Smooth muscle cell (in vitro differentiated cells): ENCODE measurements around the gene RAB10. TPM values are rescaled to one million over a fixed set of nuclear protein-coding genes. Genes with fewer than 3 reads are reported as not detected.

Source experiments
- DNase-seq: peaks from one replicate; lab custom pipeline; 2025; ENCODE audit not compliant: unreplicated experiment; lab: John Stamatoyannopoulos, UW
- H2AFZ ChIP-seq: fragments of 200-600 bp; sonication (generic); 2 replicates; pipeline ENCODE4 v1.6.0; 2016; ENCODE audit warnings: antibody characterized with exemption, low read depth, mild to moderate bottlenecking
- H3F3A ChIP-seq: fragments of 200-600 bp; sonication (generic); 2 replicates; pipeline ENCODE4 v1.6.0; 2017; ENCODE audit warnings: antibody characterized with exemption, low read depth
- H3K27ac ChIP-seq: fragments of 200-600 bp; sonication (generic); 2 replicates; pipeline ENCODE4 v1.5.1; 2016; ENCODE audit warnings: low read depth, mild to moderate bottlenecking
- H3K27me3 ChIP-seq: fragments of 200-600 bp; sonication (generic); 2 replicates; pipeline ENCODE4 v1.6.1; 2016; ENCODE audit warnings: low read depth, mild to moderate bottlenecking
- H3K36me3 ChIP-seq: fragments of 200-600 bp; sonication (generic); 2 replicates; pipeline ENCODE4 v1.5.1; 2016; ENCODE audit warnings: low read depth
- H3K4me1 ChIP-seq: fragments of 200-600 bp; sonication (generic); 2 replicates; pipeline ENCODE4 v1.5.1; 2016; ENCODE audit warnings: low read depth
- H3K4me2 ChIP-seq: fragments of 200-600 bp; sonication (generic); 2 replicates; pipeline ENCODE4 v1.6.0; 2016; ENCODE audit warnings: mild to moderate bottlenecking
- H3K4me3 ChIP-seq: fragments of 200-600 bp; sonication (generic); 2 replicates; pipeline ENCODE4 v1.5.1; 2016; ENCODE audit warnings: mild to moderate bottlenecking
- H3K79me2 ChIP-seq: fragments of 200-600 bp; sonication (generic); 2 replicates; pipeline ENCODE4 v1.6.0; 2016; ENCODE audit warnings: low read depth, mild to moderate bottlenecking
- H3K9ac ChIP-seq: fragments of 200-600 bp; sonication (generic); 2 replicates; pipeline ENCODE4 v1.6.0; 2016; ENCODE audit warnings: low read depth
- H3K9me3 ChIP-seq: fragments of 200-600 bp; sonication (generic); replicated peaks from 2 replicates; pipeline ENCODE4 v1.5.1; 2016; ENCODE audit warnings: low read depth
- H4K20me1 ChIP-seq: fragments of 200-600 bp; sonication (generic); 2 replicates; pipeline ENCODE4 v1.6.0; 2016; ENCODE audit warnings: low read depth
- WGBS: methylation state at CpG from one replicate; pipeline ENCODE4 v1.1.7; 2016; ENCODE audit warnings: low lambda C conversion rate; 5-methylcytosine and 5-hydroxymethylcytosine counted together
- polyA plus RNA-seq: library from polyadenylated mRNA; unstranded; fragments of >200 nt; fragmentation: Nextera tagmentation; extraction: Ambion mirVana; gene quantifications from 2 replicates; pipeline ENCODE4 v1.2.1, GENCODE V29; 2016
- total RNA-seq: library from RNA; depleted of rRNA; stranded (reverse); fragments of >200 nt; gene quantifications from 2 replicates; pipeline ENCODE4 v1.2.3, GENCODE V29; 2014
- TF ChIP-seq, protein P1 (sequence below): fragments of 200-600 bp; sonication (generic); IDR thresholded peaks from 2 replicates; pipeline ENCODE4 v1.5.1; 2017; ENCODE audit warnings: borderline replicate concordance, mild to moderate bottlenecking, antibody characterized with exemption; ENCODE audit not compliant: insufficient read depth, poor library complexity, severe bottlenecking

RAB10 gene
- total and polyA plus RNA-seq, 2 experiments from 2014 or later = 101 to 149 TPM

DNA sequence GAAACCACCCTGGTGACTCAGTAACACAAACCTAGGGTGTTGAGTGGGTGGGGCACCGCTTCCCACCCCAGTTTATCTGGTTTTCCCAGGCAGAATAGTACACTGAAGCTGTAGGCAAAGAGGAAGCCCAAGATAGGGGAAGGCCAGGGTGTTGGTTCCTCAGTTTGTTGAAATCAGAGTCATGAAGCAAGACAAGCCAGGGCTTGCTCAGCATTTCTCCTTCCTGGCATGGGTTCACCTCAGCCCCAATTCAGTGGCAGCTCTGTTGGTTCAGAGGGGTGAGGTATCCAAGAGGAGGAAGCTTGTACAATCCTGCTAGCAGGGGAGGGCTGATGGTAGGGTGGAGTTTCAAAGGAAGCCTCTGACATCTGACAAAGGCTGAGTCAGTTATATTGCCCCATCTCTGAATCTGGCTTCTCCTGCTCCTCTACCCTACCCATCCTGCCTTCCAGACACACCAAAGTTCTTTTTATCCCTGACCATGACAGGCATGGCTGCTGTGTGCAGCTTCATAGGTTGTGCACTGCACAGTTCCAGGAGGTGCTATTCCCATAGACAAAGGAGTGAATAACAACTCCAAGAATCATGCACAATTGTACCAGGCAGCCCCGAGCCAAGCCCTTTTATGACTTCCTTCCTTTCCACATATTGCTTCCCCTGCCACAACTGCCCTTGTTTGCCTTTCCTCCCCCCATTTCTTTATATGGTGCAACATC, 24.9 kb upstream of the RAB10 start:
- WGBS = 64% methylated on average over 2 of the region's 2 CpGs
- Histone ChIP-seq H2AFZ (peak overlapping the region; percentile 29), H3K27ac (peak overlapping the region; percentile 61), H3K4me2 (no peak overlapping the region), H3K9ac (no peak overlapping the region), H3K4me1 (peaks cover 15% of the 10 kb centered on the region), H4K20me1 (no peaks in the 10 kb centered on the region), H3K27me3 (no peaks in the 10 kb centered on the region), H3K79me2 (no peaks in the 10 kb centered on the region), H3K4me3 (no peak overlapping the region), H3F3A (peaks cover 4% of the 10 kb centered on the region), H3K36me3 (no peaks in the 10 kb centered on the region), H3K9me3 (no peaks in the 10 kb centered on the region)
- no peak for DNase-seq
- TF ChIP-seq, protein P1, sequence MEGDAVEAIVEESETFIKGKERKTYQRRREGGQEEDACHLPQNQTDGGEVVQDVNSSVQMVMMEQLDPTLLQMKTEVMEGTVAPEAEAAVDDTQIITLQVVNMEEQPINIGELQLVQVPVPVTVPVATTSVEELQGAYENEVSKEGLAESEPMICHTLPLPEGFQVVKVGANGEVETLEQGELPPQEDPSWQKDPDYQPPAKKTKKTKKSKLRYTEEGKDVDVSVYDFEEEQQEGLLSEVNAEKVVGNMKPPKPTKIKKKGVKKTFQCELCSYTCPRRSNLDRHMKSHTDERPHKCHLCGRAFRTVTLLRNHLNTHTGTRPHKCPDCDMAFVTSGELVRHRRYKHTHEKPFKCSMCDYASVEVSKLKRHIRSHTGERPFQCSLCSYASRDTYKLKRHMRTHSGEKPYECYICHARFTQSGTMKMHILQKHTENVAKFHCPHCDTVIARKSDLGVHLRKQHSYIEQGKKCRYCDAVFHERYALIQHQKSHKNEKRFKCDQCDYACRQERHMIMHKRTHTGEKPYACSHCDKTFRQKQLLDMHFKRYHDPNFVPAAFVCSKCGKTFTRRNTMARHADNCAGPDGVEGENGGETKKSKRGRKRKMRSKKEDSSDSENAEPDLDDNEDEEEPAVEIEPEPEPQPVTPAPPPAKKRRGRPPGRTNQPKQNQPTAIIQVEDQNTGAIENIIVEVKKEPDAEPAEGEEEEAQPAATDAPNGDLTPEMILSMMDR = no peak

DNA sequence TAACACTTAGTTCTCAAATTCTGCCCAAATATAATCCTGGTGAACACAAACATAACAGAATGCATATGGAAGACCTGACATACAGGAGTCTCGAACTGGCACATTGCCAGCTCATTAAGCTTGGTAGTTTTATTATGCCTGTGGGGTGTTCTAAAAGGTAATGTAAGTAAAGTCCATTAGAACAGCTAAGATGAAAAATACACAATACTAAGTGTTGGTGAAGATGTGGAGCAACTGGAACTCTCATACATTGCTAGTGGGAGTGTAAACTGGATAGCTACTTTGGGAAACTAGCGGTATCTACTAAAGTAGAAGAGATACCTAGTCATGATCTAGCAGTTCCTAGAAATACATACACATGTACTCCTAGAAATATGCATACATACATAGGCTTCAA, 24.3 kb upstream of the RAB10 start:
- Histone ChIP-seq H3K4me2 (no peak overlapping the region), H4K20me1 (no peaks in the 10 kb centered on the region), H3K9me3 (no peaks in the 10 kb centered on the region), H3K36me3 (no peaks in the 10 kb centered on the region), H2AFZ (no peak overlapping the region), H3K9ac (no peak overlapping the region), H3K4me1 (peaks cover 15% of the 10 kb centered on the region), H3K27me3 (no peaks in the 10 kb centered on the region), H3K27ac (peak overlapping the region; percentile 61), H3F3A (peaks cover 4% of the 10 kb centered on the region), H3K4me3 (no peak overlapping the region), H3K79me2 (no peaks in the 10 kb centered on the region)
- TF ChIP-seq, protein P1 = no peak
- 94% methylated on average over 2 of the region's 2 CpGs for WGBS
- no peak for DNase-seq

DNA sequence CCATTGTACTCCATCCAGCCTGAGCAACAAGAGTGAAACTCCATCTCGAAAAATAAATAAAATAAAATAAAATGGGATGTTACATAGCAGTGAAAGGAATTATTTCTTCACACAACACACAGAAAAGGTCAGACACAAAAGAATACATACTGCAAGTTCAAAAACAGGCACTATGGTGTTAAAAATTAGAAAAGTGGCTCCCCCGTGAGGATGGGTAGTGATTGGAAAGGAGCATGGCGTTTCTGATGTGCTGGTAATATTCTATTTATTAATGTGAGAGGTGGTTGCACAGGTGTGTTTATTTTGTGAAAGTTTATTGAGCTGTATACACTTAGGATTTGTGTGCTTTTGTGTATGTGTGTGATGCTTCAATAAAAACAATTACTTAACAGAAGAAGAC, 22.9 kb upstream of the RAB10 start:
- H3F3A ChIP-seq = peaks cover 4% of the 10 kb centered on the region
- no peaks in the 10 kb centered on the region for H3K36me3 ChIP-seq
- H3K9ac ChIP-seq = no peak overlapping the region
- peaks cover 15% of the 10 kb centered on the region for H3K4me1 ChIP-seq
- no peaks in the 10 kb centered on the region for H3K27me3 ChIP-seq
- DNase-seq = no peak
- no peak overlapping the region for H3K4me3 ChIP-seq
- TF ChIP-seq, protein P1 = no peak
- H3K79me2 ChIP-seq = no peaks in the 10 kb centered on the region
- 90% methylated on average over 3 of the region's 3 CpGs for WGBS
- H3K9me3 ChIP-seq = no peaks in the 10 kb centered on the region
- no peak overlapping the region for H2AFZ ChIP-seq
- no peak overlapping the region for H3K4me2 ChIP-seq
- peak overlapping the region; percentile 79 for H3K27ac ChIP-seq
- H4K20me1 ChIP-seq = no peaks in the 10 kb centered on the region

DNA sequence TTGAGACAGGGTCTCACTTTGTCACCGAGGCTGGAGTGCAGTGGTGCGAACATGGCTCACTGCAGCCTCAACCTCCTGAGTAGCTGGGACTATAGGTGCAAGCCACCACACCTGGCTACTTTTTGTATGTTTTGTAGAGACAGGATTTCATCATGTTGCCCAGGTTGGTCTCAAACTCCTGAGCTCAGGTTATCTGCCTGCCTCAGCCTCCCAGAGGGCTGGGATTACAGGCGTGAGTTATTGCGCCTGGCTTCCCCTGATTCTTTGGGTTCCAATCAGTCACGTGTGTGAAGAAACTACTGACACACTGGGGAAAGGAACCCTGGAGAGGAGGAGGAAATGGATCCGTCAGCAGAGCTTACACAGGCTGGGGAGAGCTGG, 22.3 kb upstream of the RAB10 start:
- no peak for DNase-seq
- WGBS = 61% methylated on average over 6 of the region's 6 CpGs

More for the DNA sequence above, 22.3 kb upstream of the RAB10 start:
- Histone ChIP-seq H3K9ac (no peak overlapping the region), H3K36me3 (no peaks in the 10 kb centered on the region), H2AFZ (no peak overlapping the region), H3F3A (peaks cover 4% of the 10 kb centered on the region), H3K4me3 (no peak overlapping the region), H3K9me3 (no peaks in the 10 kb centered on the region), H3K4me2 (peak overlapping the region; percentile 60), H3K79me2 (no peaks in the 10 kb centered on the region), H3K27me3 (no peaks in the 10 kb centered on the region), H3K4me1 (peaks cover 15% of the 10 kb centered on the region), H4K20me1 (no peaks in the 10 kb centered on the region), H3K27ac (peak overlapping the region; percentile 79)
- TF ChIP-seq, protein P1 = no peak
